ENCODE measurements around the gene SPAG6.

SPAG6 gene

DNA sequence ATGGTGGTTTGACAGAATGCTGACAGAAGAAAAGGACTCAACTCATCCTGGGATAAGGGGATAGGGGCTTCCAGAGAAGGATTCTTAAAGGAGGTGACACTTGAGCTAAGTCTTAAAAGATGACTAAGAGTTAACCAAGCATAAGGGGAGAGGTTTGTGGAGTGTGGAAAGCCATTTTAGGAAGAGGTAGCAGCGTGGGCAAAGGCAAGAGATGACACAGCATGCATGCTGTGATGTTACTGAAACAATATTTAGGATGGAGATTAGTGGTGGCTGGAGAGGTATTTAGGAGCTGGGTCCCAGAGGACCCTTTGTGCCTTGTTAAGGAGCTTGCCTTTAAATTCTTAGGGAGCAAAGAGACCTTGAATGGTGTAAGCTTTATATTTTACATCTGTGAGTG lies 65.1 kb downstream of the SPAG6 start:
- TF ChIP-seq, protein P1, sequence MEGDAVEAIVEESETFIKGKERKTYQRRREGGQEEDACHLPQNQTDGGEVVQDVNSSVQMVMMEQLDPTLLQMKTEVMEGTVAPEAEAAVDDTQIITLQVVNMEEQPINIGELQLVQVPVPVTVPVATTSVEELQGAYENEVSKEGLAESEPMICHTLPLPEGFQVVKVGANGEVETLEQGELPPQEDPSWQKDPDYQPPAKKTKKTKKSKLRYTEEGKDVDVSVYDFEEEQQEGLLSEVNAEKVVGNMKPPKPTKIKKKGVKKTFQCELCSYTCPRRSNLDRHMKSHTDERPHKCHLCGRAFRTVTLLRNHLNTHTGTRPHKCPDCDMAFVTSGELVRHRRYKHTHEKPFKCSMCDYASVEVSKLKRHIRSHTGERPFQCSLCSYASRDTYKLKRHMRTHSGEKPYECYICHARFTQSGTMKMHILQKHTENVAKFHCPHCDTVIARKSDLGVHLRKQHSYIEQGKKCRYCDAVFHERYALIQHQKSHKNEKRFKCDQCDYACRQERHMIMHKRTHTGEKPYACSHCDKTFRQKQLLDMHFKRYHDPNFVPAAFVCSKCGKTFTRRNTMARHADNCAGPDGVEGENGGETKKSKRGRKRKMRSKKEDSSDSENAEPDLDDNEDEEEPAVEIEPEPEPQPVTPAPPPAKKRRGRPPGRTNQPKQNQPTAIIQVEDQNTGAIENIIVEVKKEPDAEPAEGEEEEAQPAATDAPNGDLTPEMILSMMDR (IDR thresholded peaks at IDR 0.05; ENCODE audit: borderline replicate concordance, insufficient read depth, low read depth, low read length) = no peak
- no peak overlapping the region for H3K4me3 ChIP-seq (ENCODE audit: low read depth, low read length)

DNA sequence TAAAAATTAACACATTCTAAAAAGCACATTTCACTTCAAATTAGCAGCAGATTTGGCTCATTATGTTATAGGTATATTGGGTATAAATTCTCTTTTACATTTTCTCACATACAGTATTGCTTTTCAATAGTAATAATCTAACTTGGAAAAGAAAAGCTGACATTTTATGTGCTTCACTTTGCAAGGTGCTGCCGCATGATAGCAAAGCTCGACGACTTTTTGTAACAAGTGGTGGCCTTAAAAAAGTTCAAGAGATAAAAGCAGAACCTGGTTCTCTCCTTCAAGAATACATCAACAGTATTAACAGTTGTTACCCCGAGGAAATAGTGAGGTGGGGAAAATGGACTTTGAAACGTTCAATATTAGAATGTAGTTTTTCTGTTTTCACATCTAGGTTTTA lies 65.5 kb downstream of the SPAG6 start:
- no peak overlapping the region for H3K4me3 ChIP-seq (ENCODE audit: low read depth, low read length)
- TF ChIP-seq, protein P1 (IDR thresholded peaks at IDR 0.05; ENCODE audit: borderline replicate concordance, insufficient read depth, low read depth, low read length) = no peak

DNA sequence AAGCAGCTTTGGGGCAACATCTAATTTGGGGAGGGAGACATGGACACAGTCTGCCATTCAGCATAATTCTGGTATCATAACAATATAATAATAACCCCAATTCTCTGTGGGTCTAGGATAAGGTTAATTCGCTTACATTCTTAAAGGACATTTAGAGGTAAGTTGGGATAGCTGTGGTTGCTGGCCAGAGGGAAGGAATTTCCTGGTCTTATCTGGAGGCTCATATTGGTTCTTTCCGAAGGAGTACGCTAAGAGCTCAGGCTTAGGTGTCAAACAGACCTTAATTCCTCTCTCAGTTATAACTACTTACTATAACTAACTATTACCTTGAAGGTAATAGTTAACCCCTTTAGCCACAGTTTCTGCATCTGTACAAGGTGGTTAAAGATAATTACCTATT lies 68.8 kb downstream of the SPAG6 start:
- TF ChIP-seq, protein P1 (IDR thresholded peaks at IDR 0.05; ENCODE audit: borderline replicate concordance, insufficient read depth, low read depth, low read length) = no peak
- H3K4me3 ChIP-seq (ENCODE audit: low read depth, low read length) = no peak overlapping the region

DNA sequence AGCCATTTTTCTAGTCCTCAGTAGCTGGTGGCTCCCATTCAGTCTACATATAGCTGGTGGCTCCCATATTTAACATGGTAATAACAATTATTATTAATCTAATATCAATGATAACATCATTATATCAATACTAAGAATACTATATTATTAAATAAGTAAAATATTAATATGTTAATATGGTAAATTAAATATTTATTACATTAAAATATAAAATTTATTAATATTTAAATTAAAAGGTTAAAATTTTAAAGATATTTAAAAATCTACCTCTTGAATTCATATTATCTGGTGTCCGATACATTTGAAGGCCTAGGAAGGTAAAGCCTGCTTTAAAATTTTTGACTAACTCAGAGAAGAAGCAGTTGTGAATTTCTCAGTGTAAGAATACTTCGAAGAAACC lies 69.8 kb downstream of the SPAG6 start:
- no peak overlapping the region for H3K4me3 ChIP-seq (ENCODE audit: low read depth, low read length)
- TF ChIP-seq, protein P1 (IDR thresholded peaks at IDR 0.05; ENCODE audit: borderline replicate concordance, insufficient read depth, low read depth, low read length) = no peak

DNA sequence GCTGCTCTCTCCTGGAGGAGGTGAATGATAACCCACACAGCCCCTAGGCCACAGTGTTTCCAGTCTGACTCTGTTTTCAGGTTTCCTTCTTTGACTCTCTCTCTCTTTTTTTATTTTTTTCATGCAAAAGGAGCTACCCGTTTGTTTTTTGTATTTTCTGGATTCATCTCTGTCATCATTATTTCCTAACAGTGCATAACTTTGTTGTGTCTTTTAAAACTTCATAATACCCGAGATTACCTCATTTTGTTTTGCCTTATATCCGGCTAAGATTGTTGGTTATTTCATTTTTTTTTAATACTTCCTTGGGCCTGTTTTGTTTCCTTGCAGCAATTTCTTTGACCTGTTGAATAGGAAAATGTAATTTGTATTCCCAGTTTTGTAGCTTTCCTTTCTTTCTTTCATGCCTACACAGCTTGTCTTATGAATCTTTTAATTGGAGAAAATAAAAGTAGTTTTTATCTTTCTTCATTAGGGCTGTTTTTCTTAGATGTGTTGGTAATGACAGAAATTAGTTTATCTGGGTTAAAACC lies 72.5 kb downstream of the SPAG6 start:
- TF ChIP-seq, protein P1 (IDR thresholded peaks at IDR 0.05; ENCODE audit: borderline replicate concordance, insufficient read depth, low read depth, low read length) = no peak
- H3K4me3 ChIP-seq (ENCODE audit: low read depth, low read length) = no peak overlapping the region

DNA sequence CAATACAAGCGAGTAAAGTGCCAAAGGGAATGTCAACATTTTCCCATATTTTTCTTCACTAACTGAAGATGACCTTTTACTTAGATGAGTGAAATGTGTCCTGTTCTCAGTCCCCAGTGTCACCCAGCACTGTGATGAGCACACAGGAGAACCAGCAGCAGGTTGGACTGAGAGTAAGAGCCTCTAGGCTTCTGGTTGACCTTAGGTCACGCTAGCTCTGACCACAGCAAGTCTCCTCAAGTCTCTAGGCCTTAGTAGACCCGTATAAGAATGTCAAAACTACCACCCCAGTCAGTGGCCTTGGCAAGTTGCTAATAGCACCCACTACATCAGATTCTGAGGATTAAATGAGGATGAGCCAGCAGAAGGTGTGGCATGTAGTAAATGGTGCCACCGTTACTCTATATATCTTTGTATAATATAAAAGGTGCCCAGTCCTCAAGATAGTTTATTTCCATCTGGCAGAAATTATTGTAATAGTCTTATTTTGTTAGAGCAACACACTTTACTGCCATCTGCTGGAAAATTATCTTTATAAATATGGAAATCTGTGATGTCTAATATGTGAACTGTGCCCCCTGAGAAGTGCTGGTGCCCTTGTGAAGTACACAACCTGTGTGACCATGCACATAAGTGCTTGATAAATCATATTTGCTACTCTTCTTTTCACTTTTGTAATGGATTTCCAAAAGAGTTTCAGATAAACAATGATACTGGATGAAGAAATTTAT lies 75.7 kb downstream of the SPAG6 start:
- H3K4me3 ChIP-seq (ENCODE audit: low read depth, low read length) = no peak overlapping the region
- TF ChIP-seq, protein P1 (IDR thresholded peaks at IDR 0.05; ENCODE audit: borderline replicate concordance, insufficient read depth, low read depth, low read length) = no peak

DNA sequence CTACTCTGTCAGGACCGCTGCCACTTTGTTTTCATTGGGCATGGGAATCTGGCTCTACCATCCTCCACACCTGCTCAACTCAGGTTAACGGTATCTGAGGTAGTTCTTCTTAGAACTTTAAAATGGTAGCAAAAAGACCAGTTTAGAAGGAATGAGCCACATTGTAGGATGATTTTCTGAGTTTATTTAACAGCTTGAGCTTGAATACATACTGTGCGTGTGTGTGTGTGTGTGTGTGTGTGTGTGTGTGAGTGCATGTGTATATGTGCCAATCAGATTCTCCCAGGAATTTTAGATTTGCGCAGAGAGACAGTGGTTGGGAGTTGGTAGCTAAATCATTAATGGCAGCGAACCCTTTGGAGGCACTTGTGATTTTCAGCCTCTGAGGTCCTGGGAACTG lies 81.4 kb downstream of the SPAG6 start:
- TF ChIP-seq, protein P1 (IDR thresholded peaks at IDR 0.05; ENCODE audit: borderline replicate concordance, insufficient read depth, low read depth, low read length) = no peak
- no peak overlapping the region for H3K4me3 ChIP-seq (ENCODE audit: low read depth, low read length)
